Endodermal cell (in vitro differentiated cells): ENCODE measurements around the gene A3GALT2. TPM values are rescaled to one million over a fixed set of nuclear protein-coding genes. Genes with fewer than 3 reads are reported as not detected.

ENCODE experiments used
- DNase-seq: peaks from one replicate; pipeline ENCODE4 v3.0.0-alpha.2; 2017
- H3K27ac ChIP-seq: 2 replicates; pipeline ENCODE4 v1.5.1; 2013; ENCODE audit warnings: mild to moderate bottlenecking, low read depth, low read length, moderate library complexity
- H3K27me3 ChIP-seq: 2 replicates; pipeline ENCODE4 v1.6.1; 2013; ENCODE audit warnings: mild to moderate bottlenecking, low read length, moderate library complexity; ENCODE audit not compliant: insufficient read depth, control insufficient read depth, poor library complexity, severe bottlenecking
- H3K36me3 ChIP-seq: 2 replicates; pipeline ENCODE4 v1.7.0; 2013; ENCODE audit warnings: mild to moderate bottlenecking, low read length, moderate library complexity; ENCODE audit not compliant: control insufficient read depth, insufficient read depth
- H3K4me1 ChIP-seq: one replicate; pipeline ENCODE4 v1.7.0; 2013; ENCODE audit warnings: low read length; ENCODE audit not compliant: control insufficient read depth, insufficient read depth
- H3K4me3 ChIP-seq: 2 replicates; pipeline ENCODE4 v1.5.1; 2013; ENCODE audit warnings: mild to moderate bottlenecking, low read length, moderate library complexity
- H3K9ac ChIP-seq: 2 replicates; pipeline ENCODE4 v1.6.1; 2013; ENCODE audit warnings: mild to moderate bottlenecking, low read length, moderate library complexity; ENCODE audit not compliant: poor library complexity, severe bottlenecking; ENCODE audit errors: extremely low read depth
- H3K9me3 ChIP-seq: 2 replicates; pipeline ENCODE4 v1.6.1; 2013; ENCODE audit warnings: mild to moderate bottlenecking, low read length, moderate library complexity; ENCODE audit not compliant: control insufficient read depth
- H3K27ac Mint-ChIP-seq: 2 replicates; pipeline ENCODE4 v1.8.0; 2020; ENCODE audit warnings: mixed read lengths
- H3K27me3 Mint-ChIP-seq: 2 replicates; pipeline ENCODE4 v1.8.0; 2021; ENCODE audit warnings: mild to moderate bottlenecking, mixed read lengths; ENCODE audit not compliant: insufficient read depth
- H3K36me3 Mint-ChIP-seq: 2 replicates; pipeline ENCODE4 v1.8.0; 2020; ENCODE audit warnings: low read depth, mixed read lengths
- H3K4me1 Mint-ChIP-seq: 2 replicates; pipeline ENCODE4 v1.8.0; 2020; ENCODE audit warnings: mixed read lengths
- H3K4me3 Mint-ChIP-seq: 2 replicates; pipeline ENCODE4 v1.8.0; 2020; ENCODE audit warnings: mild to moderate bottlenecking, moderate library complexity, mixed read lengths
- H3K9me3 Mint-ChIP-seq: 2 replicates; pipeline ENCODE4 v1.8.0; 2020; ENCODE audit warnings: mild to moderate bottlenecking, mixed read lengths
- WGBS, 2 experiments: methylation state at CpG; one replicate each; pipeline versions ENCODE4 v1.1.5 to v1.1.7; 2013; ENCODE audit warnings: missing lambda C conversion rate in 2 of 2, mixed read lengths in 1 of 2; ENCODE audit not compliant: insufficient coverage in 1 of 2, insufficient read length in 1 of 2; 5-methylcytosine and 5-hydroxymethylcytosine counted together
- total RNA-seq, 2 donors: library from RNA; stranded (reverse); fragmentation: NEBNext Ultra II Directional in 1 of 2; extraction: Animal tissue kit (Norgen Biotek cat#: 25700) in 1 of 2; gene quantifications; 2 replicates in 1 of 2; 3 replicates in 1 of 2; pipeline ENCODE4 v1.2.1, GENCODE V29; 2021
- TF ChIP-seq, protein P1 (sequence below): fragments of 200-600 bp; sonication (generic); conservative IDR thresholded peaks from 2 replicates; pipeline ENCODE4 v1.5.0; 2021; ENCODE audit warnings: antibody characterized with exemption, mild to moderate bottlenecking

The A3GALT2 gene
- total RNA-seq, 2 donors from 2014 or later = not detected

DNA sequence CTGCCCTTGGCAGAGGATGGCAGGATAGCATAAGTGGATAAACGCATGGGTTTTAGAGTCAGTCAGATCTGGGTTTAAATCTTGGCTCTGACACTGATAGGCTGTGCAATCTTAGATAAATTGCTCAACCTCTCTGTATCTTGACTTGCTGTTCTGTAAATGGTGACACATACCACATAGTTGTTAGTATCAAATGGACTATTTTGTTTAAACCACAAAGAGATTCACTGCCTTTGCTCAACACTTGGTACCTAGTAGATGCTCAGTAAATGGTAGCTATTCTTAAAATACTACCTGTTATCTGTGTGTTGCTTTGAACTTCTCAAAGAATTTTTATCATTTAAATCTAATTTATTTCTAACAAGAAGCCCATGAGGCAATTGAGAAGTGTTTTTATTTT lies 39.5 kb upstream of the A3GALT2 start:
- peaks cover 61% of the 10 kb centered on the region for H3K4me1 Mint-ChIP-seq

DNA sequence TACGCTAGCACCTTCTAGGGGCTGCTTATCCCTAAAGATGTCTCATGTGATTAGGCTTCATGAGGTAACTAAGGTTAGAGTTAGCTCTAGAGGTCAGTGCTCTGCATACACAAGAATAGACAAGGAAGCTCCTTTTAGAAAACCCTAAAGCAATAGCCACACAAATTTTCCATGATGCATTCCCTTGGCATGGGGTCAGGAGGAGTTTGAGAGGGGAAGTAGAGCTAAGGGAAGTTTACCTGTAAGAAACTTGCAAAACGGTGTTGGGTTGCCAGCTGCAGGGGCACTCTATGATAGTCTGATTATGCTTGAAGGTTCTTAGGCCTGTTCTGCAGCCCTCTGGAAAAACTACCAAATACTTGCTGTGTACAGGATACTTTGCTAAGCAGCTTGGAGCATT lies 39.0 kb upstream of the A3GALT2 start:
- no peak overlapping the region for H3K27ac ChIP-seq
- H3K9me3 ChIP-seq = no peaks in the 10 kb centered on the region
- WGBS, 2 experiments = 95 to 100% methylated on average over 1 to 2 of the region's 2 CpGs
- H3K27me3 ChIP-seq = no peaks in the 10 kb centered on the region
- Mint-ChIP-seq H3K4me3 (no peak overlapping the region), H3K36me3 (no peaks in the 10 kb centered on the region), H3K4me1 (peaks cover 58% of the 10 kb centered on the region), H3K9me3 (peaks cover 5% of the 10 kb centered on the region), H3K27me3 (peaks cover 31% of the 10 kb centered on the region), H3K27ac (no peak overlapping the region)
- peaks cover 34% of the 10 kb centered on the region for H3K4me1 ChIP-seq
- no peaks in the 10 kb centered on the region for H3K36me3 ChIP-seq
- H3K4me3 ChIP-seq = no peak overlapping the region
- TF ChIP-seq, protein P1, sequence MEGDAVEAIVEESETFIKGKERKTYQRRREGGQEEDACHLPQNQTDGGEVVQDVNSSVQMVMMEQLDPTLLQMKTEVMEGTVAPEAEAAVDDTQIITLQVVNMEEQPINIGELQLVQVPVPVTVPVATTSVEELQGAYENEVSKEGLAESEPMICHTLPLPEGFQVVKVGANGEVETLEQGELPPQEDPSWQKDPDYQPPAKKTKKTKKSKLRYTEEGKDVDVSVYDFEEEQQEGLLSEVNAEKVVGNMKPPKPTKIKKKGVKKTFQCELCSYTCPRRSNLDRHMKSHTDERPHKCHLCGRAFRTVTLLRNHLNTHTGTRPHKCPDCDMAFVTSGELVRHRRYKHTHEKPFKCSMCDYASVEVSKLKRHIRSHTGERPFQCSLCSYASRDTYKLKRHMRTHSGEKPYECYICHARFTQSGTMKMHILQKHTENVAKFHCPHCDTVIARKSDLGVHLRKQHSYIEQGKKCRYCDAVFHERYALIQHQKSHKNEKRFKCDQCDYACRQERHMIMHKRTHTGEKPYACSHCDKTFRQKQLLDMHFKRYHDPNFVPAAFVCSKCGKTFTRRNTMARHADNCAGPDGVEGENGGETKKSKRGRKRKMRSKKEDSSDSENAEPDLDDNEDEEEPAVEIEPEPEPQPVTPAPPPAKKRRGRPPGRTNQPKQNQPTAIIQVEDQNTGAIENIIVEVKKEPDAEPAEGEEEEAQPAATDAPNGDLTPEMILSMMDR = no peak
- DNase-seq = no peak
- no peak overlapping the region for H3K9ac ChIP-seq

More for the DNA sequence above, 39.5 kb upstream of the A3GALT2 start:
- H3K9me3 ChIP-seq = no peaks in the 10 kb centered on the region
- Mint-ChIP-seq H3K4me3 (no peak overlapping the region), H3K27ac (no peak overlapping the region), H3K27me3 (peaks cover 31% of the 10 kb centered on the region), H3K9me3 (peaks cover 5% of the 10 kb centered on the region), H3K36me3 (no peaks in the 10 kb centered on the region)
- peaks cover under 1% of the 10 kb centered on the region for H3K27me3 ChIP-seq
- H3K27ac ChIP-seq = no peak overlapping the region
- H3K9ac ChIP-seq = no peak overlapping the region
- no peaks in the 10 kb centered on the region for H3K36me3 ChIP-seq
- TF ChIP-seq, protein P1 = no peak
- DNase-seq = no peak
- peaks cover 37% of the 10 kb centered on the region for H3K4me1 ChIP-seq
- H3K4me3 ChIP-seq = no peak overlapping the region
- 97 to 100% methylated on average over 1 of the region's 1 CpG for WGBS, 2 experiments

DNA sequence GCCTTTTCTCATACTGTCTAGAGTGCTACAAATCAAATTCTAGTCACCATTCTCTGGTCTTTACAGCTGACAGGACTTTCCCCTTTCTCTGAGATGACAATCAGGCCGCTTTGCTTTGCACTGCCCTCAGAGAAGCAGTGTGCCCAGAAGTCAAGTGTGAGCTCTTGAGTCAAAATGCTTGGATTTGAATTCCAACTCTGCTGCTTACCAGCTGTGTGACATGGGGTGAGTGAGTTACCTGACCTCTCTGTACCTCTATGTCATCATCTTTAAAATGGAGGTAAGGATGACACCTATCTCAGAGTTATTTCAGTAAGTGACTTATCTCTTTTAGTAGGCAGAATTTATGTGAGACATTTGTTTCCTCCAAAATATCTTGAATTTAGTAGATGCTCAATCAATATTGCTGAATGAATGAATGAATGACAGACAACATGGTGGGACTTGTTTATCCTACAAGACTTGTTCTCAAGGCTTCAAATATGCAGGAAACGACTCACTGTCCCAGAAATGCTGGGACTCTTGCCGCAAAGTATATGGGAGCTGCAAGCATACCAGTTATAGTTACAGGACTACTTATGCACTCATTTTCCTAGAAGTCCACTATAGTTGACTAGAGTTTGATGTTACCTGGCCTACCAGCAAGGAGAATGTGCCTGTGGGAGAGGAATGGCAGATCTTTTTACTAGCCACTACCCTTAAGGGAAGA lies 38.1 kb upstream of the A3GALT2 start:
- Mint-ChIP-seq H3K27me3 (peaks cover 41% of the 10 kb centered on the region), H3K4me1 (peaks cover 49% of the 10 kb centered on the region), H3K27ac (no peak overlapping the region), H3K4me3 (no peak overlapping the region), H3K9me3 (peaks cover 5% of the 10 kb centered on the region), H3K36me3 (no peaks in the 10 kb centered on the region)
- H3K9me3 ChIP-seq = no peaks in the 10 kb centered on the region
- no peaks in the 10 kb centered on the region for H3K27me3 ChIP-seq
- peaks cover 26% of the 10 kb centered on the region for H3K4me1 ChIP-seq
- H3K27ac ChIP-seq = no peak overlapping the region
- no peak for DNase-seq
- WGBS, 2 experiments = 95 to 100% methylated on average over 2 to 3 of the region's 3 CpGs
- TF ChIP-seq, protein P1 = no peak
- H3K4me3 ChIP-seq = no peak overlapping the region
- H3K36me3 ChIP-seq = no peaks in the 10 kb centered on the region
- no peak overlapping the region for H3K9ac ChIP-seq
